HL-60/S4 treated with retinoic acid at 250 ng/mL for 4 days and 3 days (cell line): ENCODE measurements around the gene FBXW11.

Experiments used
- in situ Hi-C: fragments of 300-500 bp; cut with MboI; formaldehyde crosslinking; loops from 2 replicates; pipeline ENCODE4 v1.7.0; 2022; ENCODE audit warnings: low sequenced_read_pairs

Gene FBXW11

DNA sequence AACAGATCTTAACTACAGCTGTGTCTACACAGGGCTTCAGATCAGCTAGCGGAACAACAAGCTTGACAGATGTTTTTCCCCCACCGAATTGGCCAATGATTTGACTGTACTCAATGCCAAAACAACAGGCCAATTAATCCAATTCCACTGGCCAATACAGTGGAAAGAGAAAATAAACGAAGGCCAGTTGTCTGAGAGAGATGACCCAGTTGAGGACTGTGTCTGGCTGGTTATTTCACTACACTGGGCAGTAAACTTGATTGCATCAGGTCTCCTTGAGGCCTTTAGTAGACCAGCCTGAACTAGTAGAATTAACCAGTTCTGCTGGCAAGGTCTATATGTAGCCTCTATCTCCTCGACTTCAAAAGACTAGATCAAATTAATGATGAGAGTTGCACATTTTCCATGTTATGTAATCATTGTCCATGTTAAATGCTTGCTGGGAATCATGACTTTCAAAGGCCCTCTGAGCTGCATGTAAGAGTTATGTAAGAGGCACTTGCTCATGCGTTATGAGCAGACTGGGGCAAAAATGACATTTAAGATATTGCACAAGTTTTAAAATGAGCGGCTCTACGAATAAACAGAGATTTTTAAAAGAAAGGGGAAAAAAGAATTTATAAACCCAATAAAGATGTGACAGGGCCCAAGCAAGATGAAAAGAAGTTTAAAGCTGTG lies 192.5 kb downstream of the FBXW11 start:
- in situ Hi-C loops, result no loop called here

DNA sequence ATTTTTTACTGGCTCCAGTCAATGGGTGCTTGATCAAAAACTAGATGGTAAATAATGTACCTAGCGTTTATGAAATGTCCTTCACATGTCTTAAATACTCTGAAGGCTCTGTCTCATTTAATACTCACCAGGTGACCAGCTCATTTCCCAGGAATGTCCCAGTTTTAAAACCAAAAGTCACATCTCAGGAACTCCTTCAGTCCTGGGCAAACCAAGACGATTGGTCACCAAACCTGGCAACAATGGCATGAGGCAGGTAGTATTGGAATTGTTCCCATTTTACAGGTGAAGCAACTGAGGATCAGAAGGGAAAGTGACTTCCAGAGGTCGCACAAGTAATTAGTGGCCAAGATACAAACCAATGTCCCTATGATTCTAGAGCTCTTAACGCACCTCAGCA lies 193.2 kb downstream of the FBXW11 start:
- in situ Hi-C loops, result no loop called here
